GM13976 (cell line): ENCODE measurements around the gene VAMP2.

Source experiments
- DNase-seq: peaks from one replicate; pipeline ENCODE4 v3.0.0; 2012; ENCODE audit warnings: low spot score
- CTCF ChIP-seq: IDR thresholded peaks from 2 replicates; pipeline ENCODE4 v1.5.1; 2012; ENCODE audit warnings: borderline replicate concordance, mild to moderate bottlenecking; ENCODE audit not compliant: insufficient read depth; ENCODE audit errors: extremely low read depth, missing control alignments, control extremely low read depth
- in situ Hi-C: fragments of 300-500 bp; cut with MboI; formaldehyde crosslinking; loops from one replicate; pipeline ENCODE4 v1.12.0; 2022; ENCODE audit warnings: low sequenced_read_pairs, mixed read lengths, inconsistent platforms; ENCODE audit not compliant: unreplicated experiment

VAMP2 gene

DNA sequence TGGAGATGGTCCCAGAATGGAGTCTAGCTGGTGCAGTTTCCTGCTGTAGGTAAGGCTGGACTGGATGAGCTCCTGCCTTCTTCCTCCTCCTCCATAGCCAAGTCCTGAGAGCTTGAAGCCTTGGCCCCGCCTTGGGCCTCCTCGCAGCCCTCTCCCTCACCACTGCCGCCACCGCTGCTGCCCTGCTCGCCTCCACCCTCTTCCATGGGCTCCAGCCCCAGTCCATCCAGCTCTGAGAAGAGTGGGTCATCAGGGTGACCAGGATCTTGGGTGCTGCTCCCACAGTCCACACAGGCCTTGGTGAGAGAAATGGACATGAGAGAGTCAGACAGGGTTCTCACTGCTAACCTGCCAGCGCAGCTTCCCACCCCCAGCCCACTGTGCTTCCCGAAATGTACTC is 21.7 kb downstream of the VAMP2 start:
- no peak for DNase-seq
- no peak for TF ChIP-seq CTCF
- in situ Hi-C loops, result no loop called here

DNA sequence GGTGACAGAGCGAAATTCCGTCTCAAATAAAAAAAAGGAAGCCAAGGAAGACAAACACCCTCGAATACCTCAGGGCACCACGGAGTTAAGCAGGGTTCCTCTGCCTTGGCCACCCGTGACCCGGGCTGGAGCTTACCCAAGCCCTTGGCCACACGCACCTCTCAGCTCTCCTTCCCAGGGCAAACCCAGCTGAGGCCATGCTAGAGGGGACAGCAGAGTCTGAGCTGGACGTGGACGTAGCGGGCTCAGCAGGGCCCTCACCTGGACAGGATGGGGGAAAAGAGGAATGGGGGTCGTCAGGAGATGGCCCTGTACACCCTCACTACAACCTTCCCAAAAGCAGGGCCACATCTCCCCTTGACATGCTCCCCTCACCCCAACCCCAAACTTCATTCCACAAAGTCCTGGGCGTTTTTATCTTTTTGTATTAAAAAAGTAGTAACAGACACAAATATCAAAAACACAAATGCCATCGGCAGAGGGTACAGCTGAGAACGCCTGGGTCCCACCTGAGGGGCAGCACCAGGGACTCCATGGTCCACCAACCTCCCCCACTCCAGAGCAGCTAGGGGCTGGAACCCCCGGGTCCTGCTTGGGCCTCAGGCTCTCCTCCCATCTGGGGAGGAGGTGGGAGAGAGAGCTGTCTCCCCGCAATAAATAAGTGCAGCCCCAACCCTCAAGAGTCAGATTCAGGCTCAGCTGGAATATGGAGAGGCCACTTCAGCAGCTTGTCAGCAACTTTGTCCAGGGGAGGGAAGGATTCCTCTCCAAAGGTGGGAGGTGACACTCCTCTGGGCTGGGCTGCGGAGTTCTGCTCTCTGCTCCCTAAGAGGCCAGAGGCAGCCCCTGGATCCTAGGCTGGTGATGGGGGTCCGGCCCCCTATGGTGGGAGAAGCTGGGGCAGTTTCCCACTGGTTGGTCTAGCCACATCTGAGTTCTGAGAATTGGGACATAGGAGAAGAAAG is 22.4 kb downstream of the VAMP2 start:
- in situ Hi-C loops, result no loop called here
- DNase-seq, result no peak
- TF ChIP-seq CTCF, result no peak

GRCh38 chr17:8138672-8139371 is 23.9 kb downstream of the VAMP2 start:
- in situ Hi-C loops, result no loop called here
- DNase-seq, result peak; percentile 91
- TF ChIP-seq CTCF, result peak; percentile 77

- TF ChIP-seq CTCF, result no peak
- no peak for DNase-seq
- in situ Hi-C loops, result no loop called here
These were observed 24.4 kb downstream of the VAMP2 start for GRCh38 chr17:8138374-8138671.

DNA sequence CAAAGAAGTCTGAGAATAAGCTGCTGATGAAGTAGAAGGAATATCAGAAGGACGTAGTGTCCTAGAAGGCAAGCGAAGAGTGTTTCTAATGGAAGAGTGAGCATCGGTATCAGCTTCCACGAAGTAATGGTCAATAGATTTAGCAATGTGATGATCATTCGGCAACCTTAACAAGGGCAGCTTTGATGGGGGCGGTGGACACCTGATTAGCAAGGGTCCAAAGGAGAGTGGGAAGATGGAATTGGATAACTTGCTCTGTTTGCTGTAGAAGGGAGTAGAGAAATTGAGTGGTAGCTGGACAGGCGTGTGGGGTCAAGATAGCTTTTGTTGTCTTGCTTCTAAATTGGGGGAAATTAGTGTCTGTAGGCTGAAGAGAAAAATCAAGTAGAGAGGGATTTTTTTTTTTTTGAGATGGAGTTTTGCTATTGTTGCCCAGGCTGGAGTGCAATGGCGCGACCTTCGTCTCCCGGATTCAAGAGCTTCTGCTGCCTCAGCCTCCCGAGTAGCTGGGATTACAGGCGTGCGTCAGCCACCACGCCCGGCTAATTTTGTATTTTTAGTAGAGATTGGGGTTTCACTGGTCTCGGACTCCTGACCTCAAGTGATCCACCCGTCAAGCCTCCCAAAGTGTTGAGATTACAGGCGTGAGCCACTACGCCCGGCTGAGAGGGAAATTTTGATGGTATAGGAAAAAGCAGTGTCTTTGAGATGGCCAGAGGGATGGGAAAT is 24.9 kb downstream of the VAMP2 start:
- DNase-seq, result no peak
- in situ Hi-C loops, result no loop called here
- no peak for TF ChIP-seq CTCF

- no peak for DNase-seq
- in situ Hi-C loops, result no loop called here
- TF ChIP-seq CTCF, result no peak
These were observed 28.8 kb downstream of the VAMP2 start for GRCh38 chr17:8133941-8134340.
